ENCODE data around the gene FAM181A.

DNA sequence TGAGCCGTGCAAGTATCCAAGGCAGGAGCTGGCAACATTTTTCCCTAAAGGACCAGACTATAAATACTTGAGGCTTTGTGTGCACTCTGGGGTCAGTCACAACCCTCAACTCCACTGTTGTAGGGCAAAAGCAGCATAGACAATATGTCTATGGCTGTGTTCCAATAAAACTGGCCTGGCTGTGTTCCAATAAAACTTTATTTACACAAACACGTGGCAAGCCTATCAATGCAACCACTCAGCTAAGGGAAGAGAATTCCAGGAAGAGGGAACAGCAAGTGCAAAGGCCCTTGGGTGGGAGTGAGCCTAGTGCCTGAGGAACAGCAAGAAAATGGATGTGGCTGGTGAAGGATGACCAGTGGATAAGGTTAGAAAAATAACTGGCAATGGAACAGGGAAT, 11.3 kb upstream of the FAM181A start:
- TF ChIP-seq, protein P1, sequence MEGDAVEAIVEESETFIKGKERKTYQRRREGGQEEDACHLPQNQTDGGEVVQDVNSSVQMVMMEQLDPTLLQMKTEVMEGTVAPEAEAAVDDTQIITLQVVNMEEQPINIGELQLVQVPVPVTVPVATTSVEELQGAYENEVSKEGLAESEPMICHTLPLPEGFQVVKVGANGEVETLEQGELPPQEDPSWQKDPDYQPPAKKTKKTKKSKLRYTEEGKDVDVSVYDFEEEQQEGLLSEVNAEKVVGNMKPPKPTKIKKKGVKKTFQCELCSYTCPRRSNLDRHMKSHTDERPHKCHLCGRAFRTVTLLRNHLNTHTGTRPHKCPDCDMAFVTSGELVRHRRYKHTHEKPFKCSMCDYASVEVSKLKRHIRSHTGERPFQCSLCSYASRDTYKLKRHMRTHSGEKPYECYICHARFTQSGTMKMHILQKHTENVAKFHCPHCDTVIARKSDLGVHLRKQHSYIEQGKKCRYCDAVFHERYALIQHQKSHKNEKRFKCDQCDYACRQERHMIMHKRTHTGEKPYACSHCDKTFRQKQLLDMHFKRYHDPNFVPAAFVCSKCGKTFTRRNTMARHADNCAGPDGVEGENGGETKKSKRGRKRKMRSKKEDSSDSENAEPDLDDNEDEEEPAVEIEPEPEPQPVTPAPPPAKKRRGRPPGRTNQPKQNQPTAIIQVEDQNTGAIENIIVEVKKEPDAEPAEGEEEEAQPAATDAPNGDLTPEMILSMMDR (conservative IDR thresholded peaks at IDR 0.05; ENCODE audit: low read depth, low read length): no peak
- TF ChIP-seq EZH2phosphoT487 (IDR thresholded peaks at IDR 0.05; ENCODE audit: borderline replicate concordance, low read length) (no peak), EZH2 (IDR thresholded peaks at IDR 0.05; ENCODE audit: low read length, unreplicated experiment) (no peak)
